ENCODE data around the gene ADCK1. TPM values are rescaled to one million over a fixed set of nuclear protein-coding genes. Genes with fewer than 3 reads are reported as not detected.

ADCK1 gene
- total RNA-seq, 4 donors from 2014 or later: 7.8 to 22.3 (median 12.6) TPM

DNA sequence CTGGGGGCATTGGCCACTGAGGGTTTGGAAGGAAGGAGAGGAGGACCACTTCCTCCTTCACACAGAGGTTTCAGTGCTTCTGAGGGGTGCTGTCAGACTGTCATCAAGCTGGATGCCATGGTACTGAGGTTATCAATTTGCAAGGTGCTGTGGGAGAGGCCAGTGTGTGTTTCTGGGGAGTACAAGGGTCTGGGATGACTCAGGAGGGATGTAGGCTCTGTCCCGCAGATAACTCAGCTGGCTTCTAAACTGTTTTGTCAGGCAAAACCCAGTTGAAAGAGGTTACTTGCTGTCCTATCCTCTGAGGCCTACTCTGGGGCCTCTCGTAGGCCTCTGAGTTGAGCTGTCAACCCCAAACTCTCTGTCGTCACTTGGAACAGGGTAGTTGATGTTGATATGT, 22.8 kb downstream of the ADCK1 start:
- intact Hi-C loops (cut with DNase I; ENCODE audit: low total_unique reads) (no loop called here), in situ Hi-C loops (cut with MboI; ENCODE audit: low pct_ligation_motif_present in 1 of 4, low pct_unique_long_range_greater_than_20kb in 1 of 4, low sequenced_read_pairs in 3 of 4) (no loop called here)
- DNase-seq: no peak
- Histone ChIP-seq H3K4me1 (no peaks in the 10 kb centered on the region), H3K4me3 (no peak overlapping the region), H3K9me3 (no peaks in the 10 kb centered on the region), H3K27ac (no peak overlapping the region), H3K27me3 (no peaks in the 10 kb centered on the region), H3K36me3 (peaks cover 0 to 24% (median 5%) of the 10 kb centered on the region in 4 donors)
- TF ChIP-seq POLR2AphosphoS5 (IDR thresholded peaks at IDR 0.05): no peak
- TF ChIP-seq EP300 (IDR thresholded peaks at IDR 0.05; ENCODE audit: low read depth): no peak
- no peak for TF ChIP-seq POLR2A (IDR thresholded peaks at IDR 0.05)
- TF ChIP-seq, protein P1, sequence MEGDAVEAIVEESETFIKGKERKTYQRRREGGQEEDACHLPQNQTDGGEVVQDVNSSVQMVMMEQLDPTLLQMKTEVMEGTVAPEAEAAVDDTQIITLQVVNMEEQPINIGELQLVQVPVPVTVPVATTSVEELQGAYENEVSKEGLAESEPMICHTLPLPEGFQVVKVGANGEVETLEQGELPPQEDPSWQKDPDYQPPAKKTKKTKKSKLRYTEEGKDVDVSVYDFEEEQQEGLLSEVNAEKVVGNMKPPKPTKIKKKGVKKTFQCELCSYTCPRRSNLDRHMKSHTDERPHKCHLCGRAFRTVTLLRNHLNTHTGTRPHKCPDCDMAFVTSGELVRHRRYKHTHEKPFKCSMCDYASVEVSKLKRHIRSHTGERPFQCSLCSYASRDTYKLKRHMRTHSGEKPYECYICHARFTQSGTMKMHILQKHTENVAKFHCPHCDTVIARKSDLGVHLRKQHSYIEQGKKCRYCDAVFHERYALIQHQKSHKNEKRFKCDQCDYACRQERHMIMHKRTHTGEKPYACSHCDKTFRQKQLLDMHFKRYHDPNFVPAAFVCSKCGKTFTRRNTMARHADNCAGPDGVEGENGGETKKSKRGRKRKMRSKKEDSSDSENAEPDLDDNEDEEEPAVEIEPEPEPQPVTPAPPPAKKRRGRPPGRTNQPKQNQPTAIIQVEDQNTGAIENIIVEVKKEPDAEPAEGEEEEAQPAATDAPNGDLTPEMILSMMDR (IDR thresholded peaks at IDR 0.05): no peak
- WGBS, 2 donors (ENCODE audit: low coverage in 1 of 2): 90 to 100% methylated on average over 1 to 3 of the region's 3 CpGs

DNA sequence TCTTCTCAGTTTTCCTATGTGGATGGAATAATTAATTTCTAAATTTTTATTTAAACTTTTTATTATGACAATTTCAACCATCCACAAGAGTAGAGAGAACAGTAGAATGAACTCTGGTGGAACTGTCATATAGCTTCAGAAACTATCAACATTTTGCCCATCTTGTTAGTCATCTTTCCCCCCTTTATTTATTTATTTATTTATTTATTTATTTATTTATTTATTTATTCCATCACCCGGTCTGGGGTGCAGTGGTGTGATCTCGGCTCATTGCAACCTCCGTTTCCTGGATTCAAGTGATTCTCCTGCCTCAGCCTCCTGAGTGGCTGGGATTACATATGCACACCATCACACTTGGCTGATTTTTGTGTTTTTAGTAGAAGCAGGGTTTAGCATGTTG, 23.5 kb downstream of the ADCK1 start:
- intact Hi-C loops (cut with DNase I; ENCODE audit: low total_unique reads): no loop called here
- in situ Hi-C loops (cut with MboI; ENCODE audit: low pct_ligation_motif_present in 1 of 4, low pct_unique_long_range_greater_than_20kb in 1 of 4, low sequenced_read_pairs in 3 of 4): no loop called here
- no peaks in the 10 kb centered on the region for H3K4me1 ChIP-seq
- WGBS, 2 donors (ENCODE audit: low coverage in 1 of 2): 83 to 84% methylated on average over 1 to 3 of the region's 3 CpGs
- H3K36me3 ChIP-seq: peaks cover 0 to 24% (median 5%) of the 10 kb centered on the region in 4 donors
- no peak for DNase-seq
- H3K9me3 ChIP-seq: no peaks in the 10 kb centered on the region
- H3K27me3 ChIP-seq: no peaks in the 10 kb centered on the region
- no peak for TF ChIP-seq POLR2AphosphoS5 (IDR thresholded peaks at IDR 0.05)
- TF ChIP-seq, protein P1 (IDR thresholded peaks at IDR 0.05): no peak
- TF ChIP-seq POLR2A (IDR thresholded peaks at IDR 0.05): no peak
- H3K4me3 ChIP-seq: no peak overlapping the region
- no peak overlapping the region for H3K27ac ChIP-seq

DNA sequence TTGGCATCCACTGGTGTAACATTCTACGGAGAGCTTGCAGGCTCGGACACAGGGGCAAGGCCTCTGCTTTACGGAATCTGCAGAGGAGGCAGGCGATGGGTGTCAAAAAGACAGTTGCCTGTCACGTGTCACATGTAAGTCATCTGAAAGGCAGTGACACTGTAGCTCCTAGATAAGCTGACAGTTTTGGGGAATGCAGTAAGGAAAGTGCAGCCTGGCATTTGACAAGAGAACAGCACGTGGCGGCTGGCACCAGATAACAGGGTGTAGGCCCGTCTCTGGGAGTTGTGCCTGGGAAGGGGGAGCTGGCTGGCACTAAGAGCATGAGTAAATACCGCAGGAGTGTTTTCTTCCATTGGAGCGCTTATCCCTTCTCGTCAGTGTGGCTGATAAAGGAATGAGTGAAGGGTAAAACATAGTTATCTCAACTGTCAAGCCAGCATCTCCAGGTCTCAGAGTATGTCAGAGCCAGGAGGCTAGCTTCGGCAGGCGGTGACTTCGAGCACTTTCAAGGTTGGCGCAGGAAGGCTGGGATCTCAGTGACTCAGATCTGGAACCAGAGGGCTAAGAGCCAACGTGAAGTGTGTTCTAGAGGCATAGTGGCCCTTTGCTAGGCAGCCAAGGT, 26.1 kb downstream of the ADCK1 start:
- intact Hi-C loops (cut with DNase I; ENCODE audit: low total_unique reads) (no loop called here), in situ Hi-C loops (cut with MboI; ENCODE audit: low pct_ligation_motif_present in 1 of 4, low pct_unique_long_range_greater_than_20kb in 1 of 4, low sequenced_read_pairs in 3 of 4) (no loop called here)
- Histone ChIP-seq H3K9me3 (no peaks in the 10 kb centered on the region), H3K4me1 (no peaks in the 10 kb centered on the region), H3K27me3 (no peaks in the 10 kb centered on the region), H3K36me3 (peaks cover 0 to 10% (median 5%) of the 10 kb centered on the region in 4 donors), H3K4me3 (no peak overlapping the region), H3K27ac (no peak overlapping the region)
- 76 to 94% methylated on average over 9 to 16 of the region's 16 CpGs for WGBS, 2 donors (ENCODE audit: low coverage in 1 of 2)
- TF ChIP-seq, protein P1 (IDR thresholded peaks at IDR 0.05): no peak
- no peak for DNase-seq

DNA sequence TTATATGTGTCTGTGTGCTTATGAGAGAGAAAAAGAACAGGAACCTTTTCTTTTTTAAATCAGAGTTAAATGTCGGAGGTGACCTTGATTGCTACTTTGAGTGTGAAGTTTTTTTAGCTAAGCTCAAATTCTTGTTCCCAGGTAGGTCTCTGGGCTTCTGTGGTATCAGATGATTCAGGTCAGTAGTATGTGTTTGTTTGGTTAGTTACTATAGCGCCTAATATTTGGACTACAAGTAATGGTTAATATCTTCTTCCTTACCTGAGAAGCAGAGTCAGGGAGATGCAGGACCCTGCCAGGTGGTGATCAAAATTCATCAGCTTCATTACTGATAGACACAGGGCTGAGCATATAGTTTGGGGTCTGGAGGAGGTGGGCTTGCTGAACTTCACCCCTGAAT, 30.8 kb downstream of the ADCK1 start:
- no peak for DNase-seq
- Histone ChIP-seq H3K27me3 (no peaks in the 10 kb centered on the region), H3K4me1 (no peaks in the 10 kb centered on the region), H3K9me3 (no peaks in the 10 kb centered on the region), H3K4me3 (no peak overlapping the region), H3K27ac (no peak overlapping the region), H3K36me3 (peaks cover 0 to 10% (median 0%) of the 10 kb centered on the region in 4 donors)
- in situ Hi-C loops (cut with MboI; ENCODE audit: low pct_ligation_motif_present in 1 of 4, low pct_unique_long_range_greater_than_20kb in 1 of 4, low sequenced_read_pairs in 3 of 4): no loop called here
- intact Hi-C loops (cut with DNase I; ENCODE audit: low total_unique reads): no loop called here
- 90% methylated on average over 2 of the region's 2 CpGs; no CpG with 5 or more reads in 1 of the 2 donors for WGBS, 2 donors (ENCODE audit: low coverage in 1 of 2)
- TF ChIP-seq EP300 (IDR thresholded peaks at IDR 0.05; ENCODE audit: low read depth): no peak
- TF ChIP-seq, protein P1 (IDR thresholded peaks at IDR 0.05): no peak
- no peak for TF ChIP-seq POLR2AphosphoS5 (IDR thresholded peaks at IDR 0.05)
- no peak for TF ChIP-seq POLR2A (IDR thresholded peaks at IDR 0.05)

Measured in transverse colon (tissue), 4 donors.